Spleen (tissue), 11 donors: ENCODE results near the gene ZNF568. TPM values are rescaled to one million over a fixed set of nuclear protein-coding genes. Genes with fewer than 3 reads are reported as not detected.
A peak's percentile ranks its signal among the peaks of the same experiment; 100 is the strongest.

Experiments used
- DNase-seq: peaks from one replicate; pipeline ENCODE4 v3.0.0-alpha.2; 2020
- H3K27ac ChIP-seq, 8 donors: fragments of 200-600 bp; sonication (generic) in 7 of 8; 1 replicate in 4 of 8; 2 replicates in 4 of 8; pipeline versions ENCODE4 v1.5.0 to v1.8.0; 2016 to 2021; ENCODE audit warnings: inconsistent platforms in 4 of 8, mild to moderate bottlenecking in 4 of 8, moderate library complexity in 1 of 8
- H3K27me3 ChIP-seq, 7 donors: fragments of 200-600 bp; sonication (generic) in 6 of 7; replicated peaks in 1 of 7; 1 replicate in 4 of 7; 2 replicates in 3 of 7; pipeline versions ENCODE4 v1.5.0 to v1.8.0; 2016 to 2021; ENCODE audit warnings: inconsistent platforms in 3 of 7, mild to moderate bottlenecking in 1 of 7
- H3K36me3 ChIP-seq, 6 donors: fragments of 200-600 bp; sonication (generic) in 5 of 6; 1 replicate in 4 of 6; 2 replicates in 2 of 6; pipeline versions ENCODE4 v1.5.0 to v1.8.0; 2016 to 2021; ENCODE audit warnings: inconsistent platforms in 2 of 6
- H3K4me1 ChIP-seq, 6 donors: fragments of 200-600 bp; sonication (generic) in 5 of 6; 1 replicate in 3 of 6; 2 replicates in 3 of 6; pipeline versions ENCODE4 v1.5.0 to v1.8.0; 2016 to 2021; ENCODE audit warnings: inconsistent platforms in 3 of 6
- H3K4me3 ChIP-seq, 8 donors: fragments of 200-600 bp; sonication (generic) in 7 of 8; 1 replicate in 4 of 8; 2 replicates in 4 of 8; pipeline versions ENCODE4 v1.5.0 to v1.8.0; 2016 to 2021; ENCODE audit warnings: inconsistent platforms in 4 of 8, mild to moderate bottlenecking in 4 of 8, moderate library complexity in 2 of 8
- H3K9me3 ChIP-seq, 8 donors: fragments of 200-600 bp; sonication (generic) in 7 of 8; 1 replicate in 4 of 8; 2 replicates in 4 of 8; pipeline versions ENCODE4 v1.5.0 to v1.8.0; 2016 to 2021; ENCODE audit warnings: inconsistent platforms in 4 of 8
- POLR2A ChIP-seq, 3 donors: fragments of 450-650 bp; IDR thresholded peaks; one replicate each; pipeline ENCODE4 v1.5.1; 2017; ENCODE audit warnings: antibody characterized with exemption in 3 of 3, mild to moderate bottlenecking in 1 of 3
- POLR2AphosphoS5 ChIP-seq, 3 donors: sonication (generic); formaldehyde crosslinking; IDR thresholded peaks; one replicate each; pipeline ENCODE4 v1.5.1; 2017; ENCODE audit warnings: antibody characterized with exemption in 3 of 3
- WGBS, 5 donors: extraction: QIAGEN DNeasy Blood & Tissue Kit in 3 of 5; methylation state at CpG; one replicate each; pipeline versions ENCODE4 v1.1.5 to v1.1.7; 2013 to 2018; 5-methylcytosine and 5-hydroxymethylcytosine counted together
- intact Hi-C: fragments of 100-400 bp; cut with DNase I; formaldehyde crosslinking; loops from one replicate; pipeline ENCODE4 v1.15.0; 2023; ENCODE audit warnings: low total_unique reads
- polyA plus RNA-seq, 3 donors: library from polyadenylated mRNA; stranded (reverse); fragments of 200-250 nt; gene quantifications; one replicate each; pipeline ENCODE4 v1.2.1, GENCODE V29; 2013
- total RNA-seq, 7 donors: library from RNA; depleted of rRNA in 3 of 7; stranded (reverse); fragments of >200 nt in 3 of 7; fragmentation: NEBNext Ultra II Directional in 4 of 7; extraction: Animal tissue kit (Norgen Biotek cat#: 25700) in 4 of 7; gene quantifications; one replicate each; pipeline versions ENCODE4 v1.1.0 to v1.2.1, GENCODE V29; 2016 to 2021
- TF ChIP-seq, protein P1 (sequence below), 11 experiments: fragments of 200-600 bp in 7 of 11; fragments of 450-650 bp in 4 of 11; sonication (generic) in 4 of 11; IDR thresholded peaks in 8 of 11; conservative IDR thresholded peaks in 3 of 11; 1 replicate in 7 of 11; 2 replicates in 4 of 11; pipeline versions ENCODE4 v1.4.0 to v1.8.0; 2016 to 2021; ENCODE audit warnings: antibody characterized with exemption in 11 of 11, inconsistent platforms in 4 of 11, mild to moderate bottlenecking in 1 of 11
- donor health status: healthy with polysubstance abuse.
- donor health status: DM: no; HTN: no; CAD: no; lungs with moderate emphysema.
- donor health status: DM: no; HTN: no; CAD: no.
- donor health status: Bipolar disorder and iron deficiency.
- donor health status: healthy.
- donor health status: DM: no; HTN: no; CAD: no.
- donor health status: DM: yes; HTN: yes; CAD: no.

ZNF568 gene
- total and polyA plus RNA-seq, 10 donors: 2.7 to 16.8 (median 11.2) TPM

- TF ChIP-seq, protein P1, sequence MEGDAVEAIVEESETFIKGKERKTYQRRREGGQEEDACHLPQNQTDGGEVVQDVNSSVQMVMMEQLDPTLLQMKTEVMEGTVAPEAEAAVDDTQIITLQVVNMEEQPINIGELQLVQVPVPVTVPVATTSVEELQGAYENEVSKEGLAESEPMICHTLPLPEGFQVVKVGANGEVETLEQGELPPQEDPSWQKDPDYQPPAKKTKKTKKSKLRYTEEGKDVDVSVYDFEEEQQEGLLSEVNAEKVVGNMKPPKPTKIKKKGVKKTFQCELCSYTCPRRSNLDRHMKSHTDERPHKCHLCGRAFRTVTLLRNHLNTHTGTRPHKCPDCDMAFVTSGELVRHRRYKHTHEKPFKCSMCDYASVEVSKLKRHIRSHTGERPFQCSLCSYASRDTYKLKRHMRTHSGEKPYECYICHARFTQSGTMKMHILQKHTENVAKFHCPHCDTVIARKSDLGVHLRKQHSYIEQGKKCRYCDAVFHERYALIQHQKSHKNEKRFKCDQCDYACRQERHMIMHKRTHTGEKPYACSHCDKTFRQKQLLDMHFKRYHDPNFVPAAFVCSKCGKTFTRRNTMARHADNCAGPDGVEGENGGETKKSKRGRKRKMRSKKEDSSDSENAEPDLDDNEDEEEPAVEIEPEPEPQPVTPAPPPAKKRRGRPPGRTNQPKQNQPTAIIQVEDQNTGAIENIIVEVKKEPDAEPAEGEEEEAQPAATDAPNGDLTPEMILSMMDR (IDR thresholded peaks at IDR 0.05 in 8 of 11, conservative IDR thresholded peaks at IDR 0.05 in 3 of 11): no peak
- TF ChIP-seq POLR2A (IDR thresholded peaks at IDR 0.05) (no peak), POLR2AphosphoS5 (IDR thresholded peaks at IDR 0.05) (no peak)
- H3K9me3 ChIP-seq: peaks cover 0 to 100% (median 81%) of the 10 kb centered on the region in 8 donors
- H3K36me3 ChIP-seq: peaks cover 0 to 4% (median 0%) of the 10 kb centered on the region in 6 donors
- H3K27ac ChIP-seq: peak overlapping the region in 2 of 8 donors; percentile 12 to 22
- WGBS, 5 donors: 50 to 70% (median 60%) methylated on average over 2 of the region's 2 CpGs
- DNase-seq: no peak
- H3K4me1 ChIP-seq: no peaks in the 10 kb centered on the region
- no peaks in the 10 kb centered on the region for H3K27me3 ChIP-seq
- H3K4me3 ChIP-seq: no peak overlapping the region
- intact Hi-C loops: no loop called here
These were observed 47.1 kb downstream of the ZNF568 start for GRCh38 chr19:36963280-36963679.

- H3K27ac ChIP-seq: peak overlapping the region; percentile 77 to 88 (median 85)
- 28 to 51% (median 32%) methylated on average over 12 to 25 of the region's 25 CpGs for WGBS, 5 donors
- TF ChIP-seq POLR2AphosphoS5 (IDR thresholded peaks at IDR 0.05): no peak
- TF ChIP-seq, protein P1 (IDR thresholded peaks at IDR 0.05 in 8 of 11, conservative IDR thresholded peaks at IDR 0.05 in 3 of 11): no peak
- no peak for TF ChIP-seq POLR2A (IDR thresholded peaks at IDR 0.05)
- peaks cover 0 to 11% (median under 1%) of the 10 kb centered on the region in 6 donors for H3K36me3 ChIP-seq
- DNase-seq: peak; percentile 76
- peaks cover 0 to 40% (median 8%) of the 10 kb centered on the region in 8 donors for H3K9me3 ChIP-seq
- peak overlapping the region; percentile 56 to 81 (median 68) for H3K4me3 ChIP-seq
- peaks cover 0 to 23% (median 15%) of the 10 kb centered on the region in 6 donors for H3K4me1 ChIP-seq
- intact Hi-C loops: no loop called here
- no peaks in the 10 kb centered on the region for H3K27me3 ChIP-seq
These were observed 56.4 kb downstream of the ZNF568 start for GRCh38 chr19:36972571-36972970.

DNA sequence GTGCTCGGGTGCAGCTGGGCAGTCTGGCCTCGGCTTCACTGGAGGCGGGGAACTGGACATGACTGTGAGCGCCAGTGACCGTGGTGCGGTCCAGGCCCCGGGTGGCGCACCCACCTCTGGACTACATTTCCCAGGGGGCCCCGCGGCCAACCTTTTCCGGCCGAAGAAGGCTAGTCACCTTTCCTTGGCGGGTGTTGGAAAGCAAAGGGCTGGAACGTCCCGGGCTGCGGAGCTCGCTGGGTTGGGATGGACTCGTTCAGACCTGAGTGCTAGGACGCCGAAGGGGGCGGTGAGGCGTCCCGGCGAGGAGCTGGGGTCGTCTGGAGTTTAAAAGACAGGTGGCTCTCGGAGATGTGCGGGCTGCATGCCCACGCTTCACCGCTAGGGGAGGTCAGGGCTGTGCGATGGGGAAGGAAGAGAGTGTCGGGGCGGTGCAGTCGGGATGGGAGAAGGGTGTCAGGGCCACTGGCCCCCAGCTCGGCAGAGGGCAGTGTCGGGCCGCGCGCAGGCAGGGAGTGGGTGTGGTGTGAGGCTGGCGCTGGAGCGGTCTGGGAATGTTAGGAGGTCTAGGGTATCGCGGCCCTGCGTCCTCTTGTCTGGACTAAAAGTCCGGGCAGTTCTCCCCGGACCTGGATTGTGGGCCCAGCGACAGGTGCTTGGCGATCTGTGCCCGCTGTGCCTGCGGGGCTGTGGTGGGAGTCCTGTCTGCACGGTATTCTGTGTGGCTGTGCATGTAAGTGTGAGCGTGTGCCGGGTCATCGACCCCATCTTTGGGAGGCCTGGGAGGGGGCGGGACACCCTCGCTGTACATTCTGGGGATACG, 57.1 kb downstream of the ZNF568 start:
- peak overlapping the region; percentile 77 to 88 (median 85) for H3K27ac ChIP-seq
- H3K4me3 ChIP-seq: peak overlapping the region; percentile 56 to 81 (median 68)
- H3K9me3 ChIP-seq: peaks cover 0 to 34% (median 8%) of the 10 kb centered on the region in 8 donors
- 1 to 8% (median 2%) methylated on average over 36 to 56 of the region's 56 CpGs for WGBS, 5 donors
- no peaks in the 10 kb centered on the region for H3K27me3 ChIP-seq
- TF ChIP-seq POLR2AphosphoS5 (IDR thresholded peaks at IDR 0.05) (peak; percentile 74 to 85 (median 83)), POLR2A (IDR thresholded peaks at IDR 0.05) (no peak)
- TF ChIP-seq, protein P1 (IDR thresholded peaks at IDR 0.05 in 8 of 11, conservative IDR thresholded peaks at IDR 0.05 in 3 of 11): peak in 10 of 11 experiments; percentile 89 to 100 (median 98)
- peak; percentile 94 for DNase-seq
- H3K4me1 ChIP-seq: peaks cover 0 to 23% (median 15%) of the 10 kb centered on the region in 6 donors
- H3K36me3 ChIP-seq: peaks cover 0 to 18% (median 3%) of the 10 kb centered on the region in 6 donors
- intact Hi-C loops: no loop called here

DNA sequence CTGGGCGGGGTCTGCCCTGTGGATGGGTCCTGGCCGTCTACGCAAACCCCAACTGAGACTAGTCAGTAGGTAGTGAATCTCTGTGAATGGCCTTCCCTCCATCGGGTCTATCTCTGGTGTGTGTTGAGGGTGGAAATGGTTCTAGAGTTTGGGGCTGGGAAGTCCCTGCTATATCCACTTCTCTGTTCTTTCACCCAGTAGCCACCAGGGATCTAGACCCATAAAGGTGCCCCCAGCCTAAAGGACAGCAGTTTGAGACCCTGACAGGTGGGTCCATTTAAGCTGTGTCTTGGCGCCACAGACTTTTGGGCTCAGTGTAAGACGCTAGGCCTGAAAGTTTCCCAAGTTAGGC, 57.7 kb downstream of the ZNF568 start:
- peak overlapping the region; percentile 77 to 88 (median 85) for H3K27ac ChIP-seq
- WGBS, 5 donors: 35 to 45% (median 39%) methylated on average over 6 of the region's 6 CpGs
- H3K36me3 ChIP-seq: peaks cover 0 to 24% (median 4%) of the 10 kb centered on the region in 6 donors
- peaks cover 0 to 23% (median 15%) of the 10 kb centered on the region in 6 donors for H3K4me1 ChIP-seq
- H3K27me3 ChIP-seq: no peaks in the 10 kb centered on the region
- peak overlapping the region in 7 of 8 donors; percentile 56 to 81 (median 66) for H3K4me3 ChIP-seq
- TF ChIP-seq, protein P1 (IDR thresholded peaks at IDR 0.05 in 8 of 11, conservative IDR thresholded peaks at IDR 0.05 in 3 of 11): no peak
- TF ChIP-seq POLR2AphosphoS5 (IDR thresholded peaks at IDR 0.05): no peak
- no peak for TF ChIP-seq POLR2A (IDR thresholded peaks at IDR 0.05)
- intact Hi-C loops: no loop called here
- DNase-seq: no peak
- H3K9me3 ChIP-seq: peaks cover 0 to 33% (median 6%) of the 10 kb centered on the region in 8 donors
